Gastroesophageal sphincter (tissue), 3 donors: ENCODE measurements around the gene DGLUCY.

Experiments
- CTCF ChIP-seq, 4 experiments: fragments of 200-600 bp in 2 of 4; fragments of 450-650 bp in 2 of 4; sonication (generic) in 1 of 4; IDR thresholded peaks; one replicate each; pipeline ENCODE4 v1.5.1; 2017 to 2019; ENCODE audit warnings: antibody characterized with exemption in 4 of 4, mild to moderate bottlenecking in 2 of 4, moderate library complexity in 2 of 4
- EP300 ChIP-seq: sonication (generic); formaldehyde crosslinking; IDR thresholded peaks from one replicate; pipeline ENCODE4 v1.6.1; 2017; ENCODE audit warnings: antibody characterized with exemption, mild to moderate bottlenecking
- POLR2A ChIP-seq, 2 donors: fragments of 450-650 bp; IDR thresholded peaks; one replicate each; pipeline ENCODE4 v1.6.1; 2017; ENCODE audit warnings: antibody characterized with exemption in 2 of 2, mild to moderate bottlenecking in 2 of 2, moderate library complexity in 1 of 2
- POLR2AphosphoS5 ChIP-seq: sonication (generic); formaldehyde crosslinking; IDR thresholded peaks from one replicate; pipeline ENCODE4 v1.6.1; 2017; ENCODE audit warnings: antibody characterized with exemption

- no peak for TF ChIP-seq POLR2A (IDR thresholded peaks at IDR 0.05)
- no peak for TF ChIP-seq CTCF (IDR thresholded peaks at IDR 0.05)
- no peak for TF ChIP-seq EP300
- no peak for TF ChIP-seq POLR2AphosphoS5
Observed at GRCh38 chr14:91254461-91254860, 140.6 kb downstream of the DGLUCY start.
